Lung (tissue), 12 donors: ENCODE data around the gene MYO5A. TPM values are rescaled to one million over a fixed set of nuclear protein-coding genes. Genes with fewer than 3 reads are reported as not detected.

ENCODE experiments used
- ATAC-seq: fragments of 200-7000 bp; cut with Tn5 transposase; one replicate; pipeline ENCODE4 v1.9.1; 2020; ENCODE audit warnings: moderate number of reproducible peaks; ENCODE audit not compliant: insufficient read depth, low FRiP score
- DNase-seq, 3 donors: peaks; one replicate each; pipeline ENCODE4 v3.0.0-alpha.2; 2013 to 2017
- H3K27ac ChIP-seq, 2 donors: one replicate each; pipeline ENCODE4 v1.5.1; 2013; ENCODE audit warnings: mild to moderate bottlenecking in 2 of 2, moderate library complexity in 2 of 2, control low read depth in 1 of 2, inconsistent platforms in 1 of 2, low read depth in 1 of 2, low read length in 1 of 2
- H3K27me3 ChIP-seq, 3 donors: one replicate each; pipeline ENCODE4 v1.5.1; 2013; ENCODE audit warnings: low read length in 2 of 3; ENCODE audit not compliant: control insufficient read depth in 3 of 3, insufficient read depth in 3 of 3
- H3K36me3 ChIP-seq, 4 donors: one replicate each; pipeline ENCODE4 v1.5.1; 2013; ENCODE audit warnings: low read length in 4 of 4, mild to moderate bottlenecking in 1 of 4, moderate library complexity in 1 of 4; ENCODE audit not compliant: control insufficient read depth in 4 of 4, insufficient read depth in 4 of 4
- H3K4me1 ChIP-seq, 5 donors: one replicate each; pipeline ENCODE4 v1.5.1; 2013; ENCODE audit warnings: low read length in 5 of 5, mild to moderate bottlenecking in 2 of 5, moderate library complexity in 1 of 5; ENCODE audit not compliant: control insufficient read depth in 5 of 5, insufficient read depth in 5 of 5
- H3K4me3 ChIP-seq: one replicate; pipeline ENCODE4 v1.5.1; 2013; ENCODE audit warnings: mild to moderate bottlenecking, control low read depth, moderate library complexity
- H3K9ac ChIP-seq, 2 donors: one replicate each; pipeline ENCODE4 v1.5.1; 2013; ENCODE audit warnings: low read length in 2 of 2, control low read depth in 1 of 2; ENCODE audit not compliant: insufficient read depth in 1 of 2
- H3K9me3 ChIP-seq, 4 donors: one replicate each; pipeline ENCODE4 v1.5.1; 2013; ENCODE audit warnings: low read length in 3 of 4, mild to moderate bottlenecking in 1 of 4, moderate library complexity in 1 of 4; ENCODE audit not compliant: control insufficient read depth in 4 of 4, insufficient read depth in 3 of 4
- CTCF ChIP-seq: IDR thresholded peaks from 2 replicates; pipeline ENCODE4 v1.5.1; 2012; ENCODE audit warnings: mild to moderate bottlenecking; ENCODE audit errors: control extremely low read depth, extremely low read depth
- WGBS, 2 donors: extraction: QIAGEN DNeasy Blood & Tissue Kit; methylation state at CpG; one replicate each; pipeline ENCODE4 v1.1.7; 2013; 5-methylcytosine and 5-hydroxymethylcytosine counted together
- polyA plus RNA-seq, 2 donors: library from polyadenylated mRNA; stranded (reverse); fragments of 200-250 nt; gene quantifications; one replicate each; pipeline ENCODE4 v1.2.1, GENCODE V29; 2013
- total RNA-seq, 2 donors: library from RNA; depleted of rRNA in 1 of 2; stranded (reverse); fragments of >200 nt in 1 of 2; gene quantifications; one replicate each; pipeline ENCODE4 v1.2.1, GENCODE V29; 2014 to 2021
- donor health status: control.
- donor health status: control.
- donor health status: Bipolar disorder and iron deficiency.
- donor health status: healthy.
- donor health status: DM: yes; HTN: yes; CAD: no.

Gene MYO5A
- total and polyA plus RNA-seq, 4 donors, result 4.5 to 30.5 (median 13.3) TPM

- no peak for TF ChIP-seq CTCF
- no peaks in the 10 kb centered on the region for H3K4me1 ChIP-seq
- no peak overlapping the region for H3K4me3 ChIP-seq
- no peaks in the 10 kb centered on the region for H3K9me3 ChIP-seq
- H3K27me3 ChIP-seq, result no peaks in the 10 kb centered on the region
- no peak overlapping the region for H3K27ac ChIP-seq
- ATAC-seq (no peak), DNase-seq (no peak)
- WGBS, 2 donors, result 97 to 100% methylated on average over 1 of the region's 1 CpG
- peaks cover 0 to 7% (median 3%) of the 10 kb centered on the region in 4 donors for H3K36me3 ChIP-seq
- no peak overlapping the region for H3K9ac ChIP-seq
Observed at GRCh38 chr15:52338891-52339290, 189.8 kb downstream of the MYO5A start.

- Histone ChIP-seq H3K36me3 (peaks cover 0 to 7% (median 3%) of the 10 kb centered on the region in 4 donors), H3K4me3 (no peak overlapping the region), H3K27me3 (no peaks in the 10 kb centered on the region), H3K9me3 (no peaks in the 10 kb centered on the region), H3K27ac (no peak overlapping the region), H3K9ac (no peak overlapping the region), H3K4me1 (no peaks in the 10 kb centered on the region)
- 94 to 98% methylated on average over 3 of the region's 3 CpGs for WGBS, 2 donors
- ATAC-seq (no peak), DNase-seq (no peak)
- no peak for TF ChIP-seq CTCF
Observed at GRCh38 chr15:52338058-52338457, 190.6 kb downstream of the MYO5A start.

- no peaks in the 10 kb centered on the region for H3K27me3 ChIP-seq
- H3K27ac ChIP-seq, result no peak overlapping the region
- ATAC-seq, result no peak
- H3K4me3 ChIP-seq, result no peak overlapping the region
- H3K4me1 ChIP-seq, result no peaks in the 10 kb centered on the region
- no peak overlapping the region for H3K9ac ChIP-seq
- TF ChIP-seq CTCF, result no peak
- H3K36me3 ChIP-seq, result peaks cover 0 to 7% (median 3%) of the 10 kb centered on the region in 4 donors
- 86 to 87% methylated on average over 5 of the region's 5 CpGs for WGBS, 2 donors
- H3K9me3 ChIP-seq, result no peaks in the 10 kb centered on the region
- no peak for DNase-seq
Observed at GRCh38 chr15:52337198-52337853, 191.4 kb downstream of the MYO5A start.

GRCh38 chr15:52336529-52336928, 192.2 kb downstream of the MYO5A start:
- no peaks in the 10 kb centered on the region for H3K9me3 ChIP-seq
- no peaks in the 10 kb centered on the region for H3K4me1 ChIP-seq
- 68 to 69% methylated on average over 4 of the region's 4 CpGs for WGBS, 2 donors
- H3K9ac ChIP-seq, result no peak overlapping the region
- TF ChIP-seq CTCF, result no peak
- peaks cover 0 to 6% (median 3%) of the 10 kb centered on the region in 4 donors for H3K36me3 ChIP-seq
- DNase-seq, result peak in 1 of 3 donors; percentile 21
- H3K27ac ChIP-seq, result no peak overlapping the region
- no peaks in the 10 kb centered on the region for H3K27me3 ChIP-seq
- H3K4me3 ChIP-seq, result no peak overlapping the region
- ATAC-seq, result no peak
